GM12872 (cell line): Measurements from ENCODE around the gene CDV3.

Source experiments
- CTCF ChIP-seq: IDR thresholded peaks from 3 replicates; pipeline ENCODE4 v1.5.1; 2011; ENCODE audit warnings: low read depth, mild to moderate bottlenecking, low read length, moderate library complexity; ENCODE audit not compliant: insufficient read depth

Gene CDV3

GRCh38 chr3:133600572-133601081 is 27.1 kb downstream of the CDV3 start:
- no peak for TF ChIP-seq CTCF

- TF ChIP-seq CTCF, result no peak
Observed at GRCh38 chr3:133606342-133606741, 32.9 kb downstream of the CDV3 start.

GRCh38 chr3:133606902-133607301 is 33.4 kb downstream of the CDV3 start:
- TF ChIP-seq CTCF, result no peak

- TF ChIP-seq CTCF, result no peak
Observed at GRCh38 chr3:133607816-133608215, 34.3 kb downstream of the CDV3 start.

GRCh38 chr3:133608388-133608787 is 34.9 kb downstream of the CDV3 start:
- TF ChIP-seq CTCF, result no peak

- no peak for TF ChIP-seq CTCF
Observed at GRCh38 chr3:133610031-133610430, 36.5 kb downstream of the CDV3 start.

- TF ChIP-seq CTCF, result no peak
Observed at GRCh38 chr3:133611534-133611933, 38.0 kb downstream of the CDV3 start.
